Measurements from ENCODE around the gene CAPZA2. TPM values are rescaled to one million over a fixed set of nuclear protein-coding genes. Genes with fewer than 3 reads are reported as not detected.

Gene CAPZA2
- total and polyA plus RNA-seq, 9 of the 15 experiments (the other 6 are each of a cell fraction or from before 2014, with no cell fraction given) = 67.0 to 524 (median 176) TPM

DNA sequence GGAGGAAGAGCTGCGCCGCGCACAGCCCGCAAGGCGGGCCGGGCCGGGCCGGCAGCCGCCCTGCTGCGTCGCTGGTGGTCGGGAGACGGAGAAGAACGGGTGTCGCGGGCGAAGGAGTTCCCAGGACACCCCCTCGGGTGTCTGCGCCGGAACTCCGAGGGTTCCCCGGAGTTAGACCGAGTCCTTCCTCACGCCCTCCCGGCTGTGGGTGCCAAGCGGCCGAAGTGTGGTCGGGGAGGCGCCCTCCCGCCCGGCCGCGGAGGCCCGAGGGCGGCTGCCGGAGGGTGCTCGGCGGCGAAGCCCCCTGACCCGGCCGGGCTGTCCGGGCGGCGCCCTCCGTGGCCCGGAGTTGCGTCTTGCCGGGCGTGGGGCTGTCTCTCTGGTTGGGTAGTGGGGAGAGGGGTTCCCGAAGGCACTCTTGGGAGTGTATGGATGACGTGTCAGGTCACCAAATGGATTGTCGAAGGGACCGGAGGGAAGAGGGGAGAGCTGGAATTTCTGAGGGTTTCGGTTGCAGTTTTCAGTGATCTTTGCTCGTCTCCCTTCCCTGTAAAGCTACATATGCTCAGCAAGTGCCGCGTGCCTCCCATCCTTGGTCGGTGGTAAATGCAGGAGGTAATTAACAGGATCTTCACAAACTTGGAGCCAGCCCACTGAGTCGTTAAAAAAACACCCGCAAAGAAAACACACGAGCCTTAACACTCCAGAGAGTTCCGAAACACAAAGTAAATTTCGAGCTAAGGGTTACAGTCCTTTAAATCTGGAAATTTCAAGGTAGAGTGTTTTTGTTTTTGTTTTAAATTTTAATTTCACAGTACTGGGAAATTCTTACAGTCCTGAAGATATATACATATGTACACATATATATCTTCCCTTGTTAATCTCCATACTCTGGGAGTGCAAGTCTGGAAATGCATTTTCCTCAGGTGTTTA, 91.8 kb downstream of the CAPZA2 start (continued):
- TF ChIP-seq, protein P1, sequence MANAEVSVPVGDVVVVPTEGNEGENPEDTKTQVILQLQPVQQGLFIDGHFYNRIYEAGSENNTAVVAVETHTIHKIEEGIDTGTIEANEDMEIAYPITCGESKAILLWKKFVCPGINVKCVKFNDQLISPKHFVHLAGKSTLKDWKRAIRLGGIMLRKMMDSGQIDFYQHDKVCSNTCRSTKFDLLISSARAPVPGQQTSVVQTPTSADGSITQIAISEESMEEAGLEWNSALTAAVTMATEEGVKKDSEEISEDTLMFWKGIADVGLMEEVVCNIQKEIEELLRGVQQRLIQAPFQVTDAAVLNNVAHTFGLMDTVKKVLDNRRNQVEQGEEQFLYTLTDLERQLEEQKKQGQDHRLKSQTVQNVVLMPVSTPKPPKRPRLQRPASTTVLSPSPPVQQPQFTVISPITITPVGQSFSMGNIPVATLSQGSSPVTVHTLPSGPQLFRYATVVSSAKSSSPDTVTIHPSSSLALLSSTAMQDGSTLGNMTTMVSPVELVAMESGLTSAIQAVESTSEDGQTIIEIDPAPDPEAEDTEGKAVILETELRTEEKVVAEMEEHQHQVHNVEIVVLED (CRISPR knock-in tag; IDR thresholded peaks at IDR 0.05) = no peak; the same call in none of the 2 replicates
- peak; percentile 71; the same call in 1 of the 2 replicates for TF ChIP-seq MTA3 (IDR thresholded peaks at IDR 0.05; ENCODE audit: borderline replicate concordance)
- TF ChIP-seq SMARCE1 (IDR thresholded peaks at IDR 0.05) = 0 out of 2 replicates have a peak, but pooled peaks have one; percentile 34
- TF ChIP-seq ILK (tag; IDR thresholded peaks at IDR 0.05; ENCODE audit: borderline replicate concordance, low read depth) = no peak
- peak; percentile 44; the same call in 1 of the 2 replicates for TF ChIP-seq DPF2 (IDR thresholded peaks at IDR 0.05)
- TF ChIP-seq ZNF830 (CRISPR knock-in tag; IDR thresholded peaks at IDR 0.05) = 0 out of 2 replicates have a peak, but pooled peaks have one; percentile 53
- TF ChIP-seq, protein P2, sequence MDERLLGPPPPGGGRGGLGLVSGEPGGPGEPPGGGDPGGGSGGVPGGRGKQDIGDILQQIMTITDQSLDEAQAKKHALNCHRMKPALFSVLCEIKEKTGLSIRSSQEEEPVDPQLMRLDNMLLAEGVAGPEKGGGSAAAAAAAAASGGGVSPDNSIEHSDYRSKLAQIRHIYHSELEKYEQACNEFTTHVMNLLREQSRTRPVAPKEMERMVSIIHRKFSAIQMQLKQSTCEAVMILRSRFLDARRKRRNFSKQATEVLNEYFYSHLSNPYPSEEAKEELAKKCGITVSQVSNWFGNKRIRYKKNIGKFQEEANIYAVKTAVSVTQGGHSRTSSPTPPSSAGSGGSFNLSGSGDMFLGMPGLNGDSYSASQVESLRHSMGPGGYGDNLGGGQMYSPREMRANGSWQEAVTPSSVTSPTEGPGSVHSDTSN (CRISPR knock-in tag; IDR thresholded peaks at IDR 0.05; ENCODE audit: low read depth) = no peak
- TF ChIP-seq, protein P2 (tag; conservative IDR thresholded peaks at IDR 0.05; ENCODE audit: low read depth) = no peak; the same call in 1 of the 2 replicates
- 0 out of 2 replicates have a peak, but pooled peaks have one; percentile 22 for TF ChIP-seq JUNB (CRISPR knock-in tag; conservative IDR thresholded peaks at IDR 0.05)
- no peak for TF ChIP-seq FOXA3 (CRISPR knock-in tag; conservative IDR thresholded peaks at IDR 0.05 in 1 of 2, IDR thresholded peaks at IDR 0.05 in 1 of 2)
- TF ChIP-seq SMARCA4 (IDR thresholded peaks at IDR 0.05) = peak; percentile 58
- TF ChIP-seq, protein P3, sequence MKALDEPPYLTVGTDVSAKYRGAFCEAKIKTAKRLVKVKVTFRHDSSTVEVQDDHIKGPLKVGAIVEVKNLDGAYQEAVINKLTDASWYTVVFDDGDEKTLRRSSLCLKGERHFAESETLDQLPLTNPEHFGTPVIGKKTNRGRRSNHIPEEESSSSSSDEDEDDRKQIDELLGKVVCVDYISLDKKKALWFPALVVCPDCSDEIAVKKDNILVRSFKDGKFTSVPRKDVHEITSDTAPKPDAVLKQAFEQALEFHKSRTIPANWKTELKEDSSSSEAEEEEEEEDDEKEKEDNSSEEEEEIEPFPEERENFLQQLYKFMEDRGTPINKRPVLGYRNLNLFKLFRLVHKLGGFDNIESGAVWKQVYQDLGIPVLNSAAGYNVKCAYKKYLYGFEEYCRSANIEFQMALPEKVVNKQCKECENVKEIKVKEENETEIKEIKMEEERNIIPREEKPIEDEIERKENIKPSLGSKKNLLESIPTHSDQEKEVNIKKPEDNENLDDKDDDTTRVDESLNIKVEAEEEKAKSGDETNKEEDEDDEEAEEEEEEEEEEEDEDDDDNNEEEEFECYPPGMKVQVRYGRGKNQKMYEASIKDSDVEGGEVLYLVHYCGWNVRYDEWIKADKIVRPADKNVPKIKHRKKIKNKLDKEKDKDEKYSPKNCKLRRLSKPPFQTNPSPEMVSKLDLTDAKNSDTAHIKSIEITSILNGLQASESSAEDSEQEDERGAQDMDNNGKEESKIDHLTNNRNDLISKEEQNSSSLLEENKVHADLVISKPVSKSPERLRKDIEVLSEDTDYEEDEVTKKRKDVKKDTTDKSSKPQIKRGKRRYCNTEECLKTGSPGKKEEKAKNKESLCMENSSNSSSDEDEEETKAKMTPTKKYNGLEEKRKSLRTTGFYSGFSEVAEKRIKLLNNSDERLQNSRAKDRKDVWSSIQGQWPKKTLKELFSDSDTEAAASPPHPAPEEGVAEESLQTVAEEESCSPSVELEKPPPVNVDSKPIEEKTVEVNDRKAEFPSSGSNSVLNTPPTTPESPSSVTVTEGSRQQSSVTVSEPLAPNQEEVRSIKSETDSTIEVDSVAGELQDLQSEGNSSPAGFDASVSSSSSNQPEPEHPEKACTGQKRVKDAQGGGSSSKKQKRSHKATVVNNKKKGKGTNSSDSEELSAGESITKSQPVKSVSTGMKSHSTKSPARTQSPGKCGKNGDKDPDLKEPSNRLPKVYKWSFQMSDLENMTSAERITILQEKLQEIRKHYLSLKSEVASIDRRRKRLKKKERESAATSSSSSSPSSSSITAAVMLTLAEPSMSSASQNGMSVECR (CRISPR knock-in tag; IDR thresholded peaks at IDR 0.05) = 0 out of 2 replicates have a peak, but pooled peaks have one; percentile 5
- no peak for TF ChIP-seq ZNF197 (CRISPR knock-in tag; IDR thresholded peaks at IDR 0.05; ENCODE audit: low read depth)
- TF ChIP-seq SIRT6 (IDR thresholded peaks at IDR 0.05; ENCODE audit: low read depth, low read length) = no peak
- TF ChIP-seq NEUROD1 (IDR thresholded peaks at IDR 0.05; ENCODE audit: borderline replicate concordance, low read depth, low read length, partially characterized antibody) = peak; percentile 34
- no peak for TF ChIP-seq MIER1 (IDR thresholded peaks at IDR 0.05; ENCODE audit: low read depth)

All from K562 (cell line).